Vagina (tissue), 2 donors: ENCODE data around the gene SLC44A1.

Experiments
- POLR2AphosphoS5 ChIP-seq, 2 donors: sonication (generic); formaldehyde crosslinking; IDR thresholded peaks; one replicate each; pipeline ENCODE4 v1.9.0; 2017; ENCODE audit warnings: antibody characterized with exemption in 2 of 2, mild to moderate bottlenecking in 2 of 2, low read depth in 1 of 2; ENCODE audit not compliant: insufficient read depth in 1 of 2
- TF ChIP-seq, protein P1 (sequence below), 3 experiments: fragments of 450-650 bp in 2 of 3; fragments of 200-600 bp in 1 of 3; sonication (generic) in 1 of 3; IDR thresholded peaks; one replicate each; pipeline ENCODE4 v1.5.1; 2017 to 2019; ENCODE audit warnings: antibody characterized with exemption in 3 of 3, mild to moderate bottlenecking in 2 of 3, moderate library complexity in 2 of 3

DNA sequence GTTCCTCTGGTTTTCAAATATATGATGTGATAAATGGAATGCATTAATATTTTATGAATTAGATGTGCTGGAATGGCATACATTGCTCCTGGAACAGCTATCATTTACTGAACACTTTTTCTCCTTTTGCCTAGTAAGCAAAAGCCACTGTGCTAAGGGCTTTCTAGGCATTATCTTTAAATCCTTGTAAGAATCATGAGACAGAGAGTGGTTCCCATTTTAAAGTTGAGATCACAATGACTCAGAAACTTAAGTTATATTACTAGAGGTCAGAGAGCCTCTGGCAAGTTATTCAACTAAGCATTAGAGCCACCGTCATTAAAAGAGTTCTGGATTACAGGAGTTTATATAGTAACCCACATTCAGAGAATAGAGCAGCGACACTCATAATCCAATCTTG is 176.7 kb downstream of the SLC44A1 start:
- TF ChIP-seq POLR2AphosphoS5 (IDR thresholded peaks at IDR 0.05; ENCODE audit: insufficient read depth in 1 of 2, low read depth in 1 of 2): no peak
- TF ChIP-seq, protein P1, sequence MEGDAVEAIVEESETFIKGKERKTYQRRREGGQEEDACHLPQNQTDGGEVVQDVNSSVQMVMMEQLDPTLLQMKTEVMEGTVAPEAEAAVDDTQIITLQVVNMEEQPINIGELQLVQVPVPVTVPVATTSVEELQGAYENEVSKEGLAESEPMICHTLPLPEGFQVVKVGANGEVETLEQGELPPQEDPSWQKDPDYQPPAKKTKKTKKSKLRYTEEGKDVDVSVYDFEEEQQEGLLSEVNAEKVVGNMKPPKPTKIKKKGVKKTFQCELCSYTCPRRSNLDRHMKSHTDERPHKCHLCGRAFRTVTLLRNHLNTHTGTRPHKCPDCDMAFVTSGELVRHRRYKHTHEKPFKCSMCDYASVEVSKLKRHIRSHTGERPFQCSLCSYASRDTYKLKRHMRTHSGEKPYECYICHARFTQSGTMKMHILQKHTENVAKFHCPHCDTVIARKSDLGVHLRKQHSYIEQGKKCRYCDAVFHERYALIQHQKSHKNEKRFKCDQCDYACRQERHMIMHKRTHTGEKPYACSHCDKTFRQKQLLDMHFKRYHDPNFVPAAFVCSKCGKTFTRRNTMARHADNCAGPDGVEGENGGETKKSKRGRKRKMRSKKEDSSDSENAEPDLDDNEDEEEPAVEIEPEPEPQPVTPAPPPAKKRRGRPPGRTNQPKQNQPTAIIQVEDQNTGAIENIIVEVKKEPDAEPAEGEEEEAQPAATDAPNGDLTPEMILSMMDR (IDR thresholded peaks at IDR 0.05): no peak
